LHCN-M2 (cell line): Measurements from ENCODE around the gene OSBPL1A. TPM values are rescaled to one million over a fixed set of nuclear protein-coding genes. Genes with fewer than 3 reads are reported as not detected.
"Not testable (repeated sequence)": the region's sequence is repeated elsewhere in the genome, so short reads cannot be mapped to it uniquely, and the experiment has no call there.

Experiments used
- DNase-seq: peaks from one replicate; pipeline ENCODE4 v3.0.0-alpha.2; 2012; ENCODE audit warnings: low read depth
- total RNA-seq: library from RNA; depleted of rRNA; stranded (reverse); fragments of >200 nt; gene quantifications from 2 replicates; pipeline ENCODE4 v1.2.3, GENCODE V29; 2014

Gene OSBPL1A
- total RNA-seq, 1 experiment from 2014 or later = 19.2 TPM

- DNase-seq = peak; percentile 73
These were observed 412 bp downstream of the OSBPL1A start for GRCh38 chr18:24397131-24397693.

- no peak for DNase-seq
These were observed 1.5 kb downstream of the OSBPL1A start for GRCh38 chr18:24396082-24396633.

- peak; percentile 39 for DNase-seq
These were observed 2.4 kb downstream of the OSBPL1A start for GRCh38 chr18:24395049-24395795.

- no peak for DNase-seq
These were observed 8.7 kb downstream of the OSBPL1A start for GRCh38 chr18:24388957-24389356.

GRCh38 chr18:24386681-24387080 lies 10.9 kb downstream of the OSBPL1A start:
- no peak for DNase-seq

GRCh38 chr18:24381126-24381525 lies 16.5 kb downstream of the OSBPL1A start:
- no peak for DNase-seq

GRCh38 chr18:24380163-24380747 lies 17.4 kb downstream of the OSBPL1A start:
- DNase-seq = no peak

GRCh38 chr18:24378598-24378997 lies 19.0 kb downstream of the OSBPL1A start:
- DNase-seq = no peak

- DNase-seq = not testable (repeated sequence)
These were observed 21.1 kb downstream of the OSBPL1A start for GRCh38 chr18:24376531-24376930.

- no peak for DNase-seq
These were observed 24.3 kb downstream of the OSBPL1A start for GRCh38 chr18:24373328-24373727.

- no peak for DNase-seq
These were observed 25.2 kb downstream of the OSBPL1A start for GRCh38 chr18:24372279-24372872.

- no peak for DNase-seq
These were observed 27.5 kb downstream of the OSBPL1A start for GRCh38 chr18:24370120-24370519.

GRCh38 chr18:24369426-24369825 lies 28.2 kb downstream of the OSBPL1A start:
- DNase-seq = peak; percentile 47

- no peak for DNase-seq
These were observed 28.9 kb downstream of the OSBPL1A start for GRCh38 chr18:24368749-24369148.

GRCh38 chr18:24366328-24366727 lies 31.3 kb downstream of the OSBPL1A start:
- no peak for DNase-seq

GRCh38 chr18:24364177-24364576 lies 33.4 kb downstream of the OSBPL1A start:
- DNase-seq = no peak

GRCh38 chr18:24362757-24363156 lies 34.9 kb downstream of the OSBPL1A start:
- no peak for DNase-seq

- peak; percentile 53 for DNase-seq
These were observed 37.7 kb downstream of the OSBPL1A start for GRCh38 chr18:24359787-24360530.

GRCh38 chr18:24354278-24354677 lies 43.3 kb downstream of the OSBPL1A start:
- no peak for DNase-seq

- peak; percentile 32 for DNase-seq
These were observed 51.4 kb downstream of the OSBPL1A start for GRCh38 chr18:24346254-24346653.

- DNase-seq = no peak
These were observed 53.1 kb downstream of the OSBPL1A start for GRCh38 chr18:24344509-24344908.

GRCh38 chr18:24342347-24342746 lies 55.3 kb downstream of the OSBPL1A start:
- no peak for DNase-seq
